H9 (cell line): ENCODE results near the gene NEK6. TPM values are rescaled to one million over a fixed set of nuclear protein-coding genes. Genes with fewer than 3 reads are reported as not detected.

ENCODE experiments used
- DNase-seq: peaks from one replicate; pipeline ENCODE4 v3.0.0-alpha.2; 2017
- H2AFZ ChIP-seq: one replicate; pipeline ENCODE4 v1.6.1; 2013; ENCODE audit warnings: mild to moderate bottlenecking, low read length, control low read depth, moderate library complexity
- H2AK5ac ChIP-seq: 2 replicates; pipeline ENCODE4 v1.6.1; 2013; ENCODE audit warnings: low read length, control low read depth, mixed read lengths; ENCODE audit not compliant: insufficient read length
- H2BK120ac ChIP-seq: one replicate; pipeline ENCODE4 v1.6.1; 2013; ENCODE audit warnings: low read depth, mild to moderate bottlenecking, low read length, control low read depth, inconsistent platforms; ENCODE audit not compliant: poor library complexity, severe bottlenecking
- H2BK12ac ChIP-seq: 2 replicates; pipeline ENCODE4 v1.6.1; 2013; ENCODE audit warnings: low read length, control low read depth, mixed read lengths, low read depth; ENCODE audit not compliant: insufficient read length
- H2BK15ac ChIP-seq: 2 replicates; pipeline ENCODE4 v1.6.1; 2013; ENCODE audit warnings: low read depth, low read length, control low read depth
- H2BK20ac ChIP-seq: one replicate; pipeline ENCODE4 v1.6.1; 2013; ENCODE audit warnings: low read depth, mild to moderate bottlenecking, low read length, control low read depth, inconsistent platforms; ENCODE audit not compliant: poor library complexity, severe bottlenecking
- H2BK5ac ChIP-seq: 2 replicates; pipeline ENCODE4 v1.6.1; 2013; ENCODE audit warnings: low read length, control low read depth, mixed read lengths; ENCODE audit not compliant: insufficient read length
- H3K14ac ChIP-seq: 2 replicates; pipeline ENCODE4 v1.6.1; 2013; ENCODE audit warnings: low read length, control low read depth; ENCODE audit not compliant: insufficient read depth
- H3K18ac ChIP-seq: 2 replicates; pipeline ENCODE4 v1.6.1; 2013; ENCODE audit warnings: low read depth, mild to moderate bottlenecking, mixed read lengths, low read length, control low read depth; ENCODE audit not compliant: insufficient read length
- H3K23ac ChIP-seq: 2 replicates; pipeline ENCODE4 v1.6.1; 2013; ENCODE audit warnings: low read length, control low read depth, mixed read lengths, low read depth; ENCODE audit not compliant: insufficient read length
- H3K23me2 ChIP-seq: 2 replicates; pipeline ENCODE4 v1.6.1; 2013; ENCODE audit warnings: low read depth, mild to moderate bottlenecking, mixed read lengths, low read length, control low read depth; ENCODE audit not compliant: insufficient read length, poor library complexity, severe bottlenecking
- H3K27ac ChIP-seq: 2 replicates; pipeline ENCODE4 v1.5.1; 2013; ENCODE audit warnings: low read length, control low read depth, mixed read lengths, low read depth; ENCODE audit not compliant: insufficient read length
- H3K27me3 ChIP-seq: 2 replicates; pipeline ENCODE4 v1.6.1; 2013; ENCODE audit warnings: low read length, control low read depth, inconsistent platforms; ENCODE audit not compliant: insufficient read depth
- H3K4ac ChIP-seq: 2 replicates; pipeline ENCODE4 v1.6.1; 2013; ENCODE audit warnings: low read depth, mild to moderate bottlenecking, control low read depth, inconsistent platforms, low read length, moderate library complexity
- H3K4me1 ChIP-seq: 2 replicates; pipeline ENCODE4 v1.6.1; 2013; ENCODE audit warnings: low read length, control low read depth, inconsistent platforms; ENCODE audit not compliant: insufficient read depth
- H3K4me2 ChIP-seq: 2 replicates; pipeline ENCODE4 v1.6.1; 2013; ENCODE audit warnings: low read length, control low read depth, mixed read lengths; ENCODE audit not compliant: insufficient read length, insufficient read depth
- H3K56ac ChIP-seq: 2 replicates; pipeline ENCODE4 v1.6.1; 2013; ENCODE audit warnings: low read depth, mild to moderate bottlenecking, mixed read lengths, low read length, control low read depth; ENCODE audit not compliant: insufficient read length
- H3K79me1 ChIP-seq: 2 replicates; pipeline ENCODE4 v1.6.1; 2013; ENCODE audit warnings: low read depth, mild to moderate bottlenecking, moderate library complexity, low read length, control low read depth, inconsistent platforms; ENCODE audit not compliant: insufficient read depth, poor library complexity, severe bottlenecking
- H3K79me2 ChIP-seq: 2 replicates; pipeline ENCODE4 v1.6.1; 2013; ENCODE audit warnings: low read length, control low read depth, inconsistent platforms; ENCODE audit not compliant: insufficient read depth
- H3K9ac ChIP-seq: 2 replicates; pipeline ENCODE4 v1.6.1; 2013; ENCODE audit warnings: low read length, control low read depth, mixed read lengths; ENCODE audit not compliant: insufficient read length; ENCODE audit errors: extremely low read depth
- H3K9me3 ChIP-seq: one replicate; pipeline ENCODE4 v1.6.1; 2013; ENCODE audit warnings: low read depth, low read length, inconsistent platforms; ENCODE audit not compliant: control insufficient read depth
- H3T11ph ChIP-seq: one replicate; pipeline ENCODE4 v1.6.1; 2013; ENCODE audit warnings: mild to moderate bottlenecking, low read length, control low read depth, inconsistent platforms
- H4K20me1 ChIP-seq: one replicate; pipeline ENCODE4 v1.6.1; 2013; ENCODE audit not compliant: control insufficient read depth, insufficient read length, insufficient read depth
- H4K5ac ChIP-seq: 2 replicates; pipeline ENCODE4 v1.6.1; 2013; ENCODE audit warnings: low read depth, mild to moderate bottlenecking, mixed read lengths, low read length, control low read depth; ENCODE audit not compliant: insufficient read length
- H4K8ac ChIP-seq: replicated peaks from 2 replicates; pipeline ENCODE4 v1.6.1; 2013; ENCODE audit warnings: low read length, control low read depth, mixed read lengths, low read depth; ENCODE audit not compliant: insufficient read length
- H4K91ac ChIP-seq: 2 replicates; pipeline ENCODE4 v1.6.1; 2013; ENCODE audit warnings: low read depth, mild to moderate bottlenecking, moderate library complexity, mixed read lengths, low read length, control low read depth; ENCODE audit not compliant: insufficient read length
- H3K27ac Mint-ChIP-seq, 3 experiments: 2 replicates in 2 of 3; 3 replicates in 1 of 3; pipeline ENCODE4 v1.8.0; 2020 to 2021; ENCODE audit warnings: mixed read lengths in 3 of 3, mild to moderate bottlenecking in 1 of 3, moderate library complexity in 1 of 3
- H3K27me3 Mint-ChIP-seq: 2 replicates; pipeline ENCODE4 v1.8.0; 2021; ENCODE audit warnings: low read depth, mild to moderate bottlenecking, moderate library complexity, mixed read lengths
- H3K36me3 Mint-ChIP-seq, 3 experiments: 2 replicates in 2 of 3; 3 replicates in 1 of 3; pipeline ENCODE4 v1.8.0; 2020 to 2021; ENCODE audit warnings: low read depth in 3 of 3, mixed read lengths in 3 of 3; ENCODE audit not compliant: insufficient read depth in 1 of 3
- H3K4me1 Mint-ChIP-seq, 2 experiments: 2 replicates each; pipeline ENCODE4 v1.8.0; 2020; ENCODE audit warnings: mixed read lengths in 2 of 2
- H3K4me3 Mint-ChIP-seq, 2 experiments: 2 replicates in 1 of 2; 3 replicates in 1 of 2; pipeline ENCODE4 v1.8.0; 2020 to 2021; ENCODE audit warnings: mild to moderate bottlenecking in 2 of 2, mixed read lengths in 2 of 2, moderate library complexity in 1 of 2
- H3K9me3 Mint-ChIP-seq, 2 experiments: 2 replicates in 1 of 2; 3 replicates in 1 of 2; pipeline ENCODE4 v1.8.0; 2020; ENCODE audit warnings: mild to moderate bottlenecking in 2 of 2, mixed read lengths in 2 of 2, moderate library complexity in 1 of 2
- WGBS: extraction: QIAGEN DNeasy Blood & Tissue Kit; methylation state at CpG from one replicate; pipeline ENCODE4 v1.1.7; 2013; ENCODE audit warnings: missing lambda C conversion rate, low lambda C conversion rate, mixed read lengths; ENCODE audit not compliant: insufficient read length; ENCODE audit errors: extremely low coverage; 5-methylcytosine and 5-hydroxymethylcytosine counted together
- total RNA-seq: library from RNA; stranded (reverse); gene quantifications from 2 replicates; pipeline ENCODE4 v1.2.1, GENCODE V29; 2021
- TF ChIP-seq, protein P1 (sequence below): fragments of 200-600 bp; sonication (generic); conservative IDR thresholded peaks from 3 replicates; pipeline ENCODE4 v1.8.0; 2021; ENCODE audit warnings: antibody characterized with exemption, mild to moderate bottlenecking

The NEK6 gene
- total RNA-seq, 1 experiment from 2014 or later, result 14.3 TPM

DNA sequence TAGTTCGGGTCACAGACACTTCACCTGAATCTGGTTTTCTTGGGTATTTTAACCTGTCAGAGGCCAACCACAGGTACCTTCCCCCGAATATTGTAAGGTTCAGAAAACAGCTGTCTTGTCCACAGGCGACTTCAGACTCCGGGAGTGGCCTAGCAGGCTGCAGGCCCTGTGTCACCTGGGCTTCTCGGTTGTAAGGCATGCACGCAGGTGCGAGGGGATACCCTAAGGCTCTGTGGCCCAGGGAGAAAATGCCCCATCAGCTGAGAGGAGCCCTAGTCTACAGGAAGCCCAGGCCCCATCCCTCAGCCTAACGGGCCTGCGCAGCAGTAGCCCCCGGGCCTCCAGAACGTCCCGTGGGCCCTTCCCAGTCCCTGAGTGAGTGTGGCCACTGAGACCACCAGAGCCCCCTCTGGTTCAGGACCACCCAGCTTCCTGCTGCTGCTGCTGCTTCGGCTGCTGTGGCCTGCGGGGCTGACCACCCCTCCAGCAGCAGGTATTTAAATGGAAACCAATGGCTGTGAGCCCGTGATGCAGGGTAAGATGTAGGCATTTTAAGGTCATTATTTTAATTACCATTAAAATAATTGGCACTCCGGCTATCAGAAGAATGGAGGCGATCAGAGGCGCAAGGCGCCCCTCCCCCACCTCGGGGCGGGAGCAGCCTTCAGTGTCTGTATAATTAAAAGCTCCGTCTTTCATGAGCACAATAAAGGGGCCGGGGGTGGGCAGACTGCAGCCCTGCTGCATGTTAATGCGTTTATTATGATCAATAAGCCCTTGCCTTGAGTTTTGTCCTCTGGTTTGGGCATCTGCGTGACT lies 92.1 kb downstream of the NEK6 start:
- H3K36me3 Mint-ChIP-seq, result peaks cover 21 to 52% (median 51%) of the 10 kb centered on the region in 3 experiments; a peak in 6 of 7 replicates
- no peaks in the 10 kb centered on the region for H3K27me3 ChIP-seq
- H4K8ac ChIP-seq, result no peak overlapping the region
- H3K27me3 Mint-ChIP-seq, result no peaks in the 10 kb centered on the region
- no peaks in the 10 kb centered on the region for H3K79me2 ChIP-seq
- H2BK15ac ChIP-seq, result no peak overlapping the region
- no peak overlapping the region for H4K91ac ChIP-seq
- no peak overlapping the region for H3K4ac ChIP-seq
- H2AK5ac ChIP-seq, result no peak overlapping the region
- no peak overlapping the region for H2BK12ac ChIP-seq
- H2BK120ac ChIP-seq, result no peak overlapping the region
- DNase-seq, result no peak
- no peak overlapping the region for H2BK20ac ChIP-seq
- H3K9ac ChIP-seq, result no peak overlapping the region
- no CpG with 5 or more reads among the region's 25 CpGs for WGBS
- no peak overlapping the region for H3T11ph ChIP-seq
- H3K4me1 Mint-ChIP-seq, result peaks cover 0 to 12% of the 10 kb centered on the region in 2 experiments; a peak in 2 of 4 replicates
- no peaks in the 10 kb centered on the region for H3K9me3 Mint-ChIP-seq
- no peak overlapping the region for H2BK5ac ChIP-seq
- H3K4me2 ChIP-seq, result no peak overlapping the region
- no peak overlapping the region for H4K5ac ChIP-seq
- no peak overlapping the region for H3K27ac ChIP-seq
- H3K56ac ChIP-seq, result no peak overlapping the region
- H3K4me1 ChIP-seq, result no peaks in the 10 kb centered on the region
- H2AFZ ChIP-seq, result no peak overlapping the region
- H3K23me2 ChIP-seq, result no peaks in the 10 kb centered on the region
- no peaks in the 10 kb centered on the region for H3K79me1 ChIP-seq
- no peak overlapping the region for H3K23ac ChIP-seq
- no peaks in the 10 kb centered on the region for H3K9me3 ChIP-seq
- peak overlapping the region in 1 of 3 experiments; percentile 36; a peak in 1 of 7 replicates for H3K27ac Mint-ChIP-seq
- H3K14ac ChIP-seq, result no peak overlapping the region
- H4K20me1 ChIP-seq, result no peaks in the 10 kb centered on the region
- no peak overlapping the region for H3K18ac ChIP-seq
- TF ChIP-seq, protein P1, sequence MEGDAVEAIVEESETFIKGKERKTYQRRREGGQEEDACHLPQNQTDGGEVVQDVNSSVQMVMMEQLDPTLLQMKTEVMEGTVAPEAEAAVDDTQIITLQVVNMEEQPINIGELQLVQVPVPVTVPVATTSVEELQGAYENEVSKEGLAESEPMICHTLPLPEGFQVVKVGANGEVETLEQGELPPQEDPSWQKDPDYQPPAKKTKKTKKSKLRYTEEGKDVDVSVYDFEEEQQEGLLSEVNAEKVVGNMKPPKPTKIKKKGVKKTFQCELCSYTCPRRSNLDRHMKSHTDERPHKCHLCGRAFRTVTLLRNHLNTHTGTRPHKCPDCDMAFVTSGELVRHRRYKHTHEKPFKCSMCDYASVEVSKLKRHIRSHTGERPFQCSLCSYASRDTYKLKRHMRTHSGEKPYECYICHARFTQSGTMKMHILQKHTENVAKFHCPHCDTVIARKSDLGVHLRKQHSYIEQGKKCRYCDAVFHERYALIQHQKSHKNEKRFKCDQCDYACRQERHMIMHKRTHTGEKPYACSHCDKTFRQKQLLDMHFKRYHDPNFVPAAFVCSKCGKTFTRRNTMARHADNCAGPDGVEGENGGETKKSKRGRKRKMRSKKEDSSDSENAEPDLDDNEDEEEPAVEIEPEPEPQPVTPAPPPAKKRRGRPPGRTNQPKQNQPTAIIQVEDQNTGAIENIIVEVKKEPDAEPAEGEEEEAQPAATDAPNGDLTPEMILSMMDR, result no peak
- H3K4me3 Mint-ChIP-seq, result no peak overlapping the region
